HepG2 (cell line): ENCODE data around the gene TXNRD2. TPM values are rescaled to one million over a fixed set of nuclear protein-coding genes. Genes with fewer than 3 reads are reported as not detected.

Experiments used
- AKAP8 ChIP-seq: sonication (generic); formaldehyde crosslinking; IDR thresholded peaks from 2 replicates; pipeline ENCODE4 v1.5.1; 2020; ENCODE audit warnings: mild to moderate bottlenecking, missing genetic modification reagents
- BRCA1 ChIP-seq: sonication (generic); formaldehyde crosslinking; IDR thresholded peaks from 2 replicates; pipeline ENCODE4 v1.4.0; 2020; ENCODE audit warnings: missing genetic modification reagents
- BRD4 ChIP-seq: sonication (generic); formaldehyde crosslinking; IDR thresholded peaks from 2 replicates; pipeline ENCODE4 v1.4.0; 2020; ENCODE audit warnings: missing genetic modification reagents
- DPF2 ChIP-seq: sonication (generic); formaldehyde crosslinking; IDR thresholded peaks from 2 replicates; pipeline ENCODE4 v1.4.0; 2020; ENCODE audit warnings: mild to moderate bottlenecking, low read depth, missing genetic modification reagents, borderline replicate concordance
- KAT7 ChIP-seq: IDR thresholded peaks from 2 replicates; pipeline ENCODE4 v1.6.1; 2018; ENCODE audit warnings: borderline replicate concordance, missing compliant biosample characterization
- RXRA ChIP-seq: sonication (generic); formaldehyde crosslinking; IDR thresholded peaks from 2 replicates; pipeline ENCODE4 v1.5.1; 2020; ENCODE audit warnings: missing genetic modification reagents
- SRF ChIP-seq: IDR thresholded peaks from 2 replicates; pipeline ENCODE4 v1.6.1; 2011; ENCODE audit warnings: mild to moderate bottlenecking, low read depth, low read length, moderate library complexity
- SSRP1 ChIP-seq: IDR thresholded peaks from 2 replicates; pipeline ENCODE4 v1.6.1; 2016; ENCODE audit warnings: control low read depth
- STAG1 ChIP-seq: sonication (generic); formaldehyde crosslinking; IDR thresholded peaks from 2 replicates; pipeline ENCODE4 v1.4.0; 2020; ENCODE audit warnings: missing genetic modification reagents
- ZNF501 ChIP-seq: sonication (generic); formaldehyde crosslinking; IDR thresholded peaks from 2 replicates; pipeline ENCODE4 v1.5.1; 2020; ENCODE audit warnings: mild to moderate bottlenecking, moderate library complexity, missing genetic modification reagents
- ZNF577 ChIP-seq: sonication (generic); formaldehyde crosslinking; IDR thresholded peaks from 2 replicates; pipeline ENCODE4 v1.4.0; 2020; ENCODE audit warnings: mild to moderate bottlenecking, low read depth, missing genetic modification reagents, borderline replicate concordance
- ZNF639 ChIP-seq: conservative IDR thresholded peaks from 2 replicates; pipeline ENCODE4 v1.6.1; 2018; ENCODE audit warnings: missing genetic modification reagents
- polyA plus RNA-seq, 8 experiments: library from polyadenylated mRNA; depleted of rRNA in 3 of 8; stranded (reverse) in 7 of 8; unstranded in 1 of 8; fragments of >200 nt; fragmentation: Illumina TruSeq in 4 of 8; extraction: Trizol in 4 of 8; gene quantifications; 2 replicates each; pipeline versions ENCODE4 v1.2.1 to v1.2.3, GENCODE V29; 2011 to 2016; ENCODE audit warnings: low read depth in 4 of 8, missing spikeins in 1 of 8, mixed read lengths in 1 of 8; ENCODE audit not compliant: insufficient read depth in 1 of 8
- total RNA-seq, 5 experiments: library from RNA; depleted of rRNA; stranded (reverse); fragments of >200 nt; fragmentation: Illumina TruSeq; extraction: Trizol; gene quantifications; 2 replicates each; pipeline ENCODE4 v1.2.3, GENCODE V29; 2016; ENCODE audit warnings: low read depth in 1 of 5
- TF ChIP-seq, protein P1 (sequence below): sonication (generic); formaldehyde crosslinking; IDR thresholded peaks from 2 replicates; pipeline ENCODE4 v1.4.0; 2020; ENCODE audit warnings: missing genetic modification reagents

Gene TXNRD2
- total and polyA plus RNA-seq, 2 of the 13 experiments (the other 11 are each of a cell fraction or from before 2014, with no cell fraction given): 17.5 to 18.6 TPM

DNA sequence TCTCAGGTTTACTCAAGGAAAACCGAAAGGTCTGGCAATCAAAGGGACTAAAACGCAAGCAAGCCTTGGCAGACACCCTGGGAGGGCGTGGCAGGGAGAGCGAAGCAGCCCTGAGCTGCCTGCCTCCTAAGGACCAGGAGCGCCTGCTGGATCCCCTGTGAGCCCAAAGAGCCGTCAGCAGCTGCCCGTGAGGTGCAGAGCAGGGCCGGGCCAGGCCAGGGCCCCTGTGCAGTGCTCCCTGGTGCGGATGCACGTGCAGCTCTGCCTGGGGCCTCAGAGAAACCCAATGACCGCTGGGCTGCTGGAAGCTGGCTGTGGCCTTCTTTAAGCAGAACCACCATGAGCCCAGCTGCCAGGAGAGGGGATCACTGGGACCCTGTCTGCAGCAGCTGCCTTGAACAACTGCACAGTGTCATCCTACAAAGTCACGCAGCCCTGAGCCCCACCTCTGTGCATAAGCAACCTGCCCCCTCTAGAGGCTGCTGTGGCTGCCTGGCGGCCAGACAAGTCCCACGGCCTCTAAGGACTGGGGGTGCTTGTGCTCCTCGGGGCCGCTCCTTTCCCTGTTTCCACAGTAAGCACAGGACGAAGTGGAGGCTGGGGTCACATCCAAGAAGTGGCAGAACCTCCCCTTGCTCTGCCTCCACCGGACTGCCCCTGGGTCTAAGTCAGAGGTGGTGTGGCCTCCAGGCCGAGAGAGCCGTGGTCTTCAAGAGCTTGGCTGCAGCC, 29.2 kb downstream of the TXNRD2 start (continued):
- no peak for TF ChIP-seq AKAP8
- TF ChIP-seq ZNF501: no peak
- no peak for TF ChIP-seq BRD4
- TF ChIP-seq SSRP1 (CRISPR knock-in tag): no peak
- no peak for TF ChIP-seq SRF
- TF ChIP-seq STAG1 (CRISPR knock-in tag): peak; percentile 41
- TF ChIP-seq, protein P1, sequence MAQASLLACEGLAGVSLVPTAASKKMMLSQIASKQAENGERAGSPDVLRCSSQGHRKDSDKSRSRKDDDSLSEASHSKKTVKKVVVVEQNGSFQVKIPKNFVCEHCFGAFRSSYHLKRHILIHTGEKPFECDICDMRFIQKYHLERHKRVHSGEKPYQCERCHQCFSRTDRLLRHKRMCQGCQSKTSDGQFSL (CRISPR knock-in tag): no peak
- no peak for TF ChIP-seq RXRA
- TF ChIP-seq DPF2: no peak
- TF ChIP-seq ZNF577 (CRISPR knock-in tag): no peak
- TF ChIP-seq KAT7 (CRISPR knock-in tag): no peak
- TF ChIP-seq BRCA1 (CRISPR knock-in tag): no peak
- no peak for TF ChIP-seq ZNF639 (CRISPR knock-in tag)
